AG04450 (cell line): ENCODE data around the gene MED12L. TPM values are rescaled to one million over a fixed set of nuclear protein-coding genes. Genes with fewer than 3 reads are reported as not detected.

ENCODE experiments used
- CTCF ChIA-PET: fragments of 300-600, 350-600 bp; formaldehyde crosslinking; extraction: SDS; loops from one replicate; lab custom pipeline; 2022; ENCODE audit warnings: antibody characterized with exemption, inconsistent platforms; lab: Charles Lee
- POLR2A ChIA-PET: fragments of 350-600 bp; formaldehyde crosslinking; extraction: SDS; loops from one replicate; lab custom pipeline; 2021; ENCODE audit warnings: antibody characterized with exemption, inconsistent platforms; lab: Yijun Ruan, JAX
- DNase-seq: peaks from one replicate; pipeline ENCODE4 v3.0.0-alpha.2; 2011; ENCODE audit warnings: low read depth, low spot score
- H3K27ac ChIP-seq: one replicate; pipeline ENCODE4 v1.5.1; 2012; ENCODE audit warnings: low read depth, low read length, control low read depth
- H3K27me3 ChIP-seq: one replicate; pipeline ENCODE4 v1.6.0; 2012; ENCODE audit warnings: low read length; ENCODE audit not compliant: control insufficient read depth, insufficient read depth
- H3K4me3 ChIP-seq: 2 replicates; pipeline ENCODE4 v1.5.1; 2011; ENCODE audit warnings: mild to moderate bottlenecking, low read depth, low read length, control low read depth
- H3K9me3 ChIP-seq: 2 replicates; pipeline ENCODE4 v1.5.1; 2012; ENCODE audit warnings: low read length; ENCODE audit not compliant: control insufficient read depth, insufficient read depth
- polyA plus RNA-seq: library from polyadenylated mRNA; depleted of rRNA; stranded (reverse); fragments of >200 nt; gene quantifications from 2 replicates; pipeline ENCODE4 v1.2.3, GENCODE V29; 2011
- TF ChIP-seq, protein P1 (sequence below): IDR thresholded peaks from 2 replicates; pipeline ENCODE4 v1.5.1; 2011; ENCODE audit warnings: low read depth, low read length, control low read depth, inconsistent platforms

The MED12L gene
- polyA plus RNA-seq, 1 experiment = 0.26 TPM

- Histone ChIP-seq H3K9me3 (no peaks in the 10 kb centered on the region), H3K27ac (no peak overlapping the region), H3K4me3 (no peak overlapping the region), H3K27me3 (peaks cover under 1% of the 10 kb centered on the region)
- DNase-seq = peak; percentile 3
- CTCF ChIA-PET = interaction anchor here (0.7 to 4.4 kb wide), 4 partner anchors 20 to 95 kb away, joined by 3 to 20 read pairs (median 3); no protein-coding TSS in a partner anchor
- TF ChIP-seq, protein P1, sequence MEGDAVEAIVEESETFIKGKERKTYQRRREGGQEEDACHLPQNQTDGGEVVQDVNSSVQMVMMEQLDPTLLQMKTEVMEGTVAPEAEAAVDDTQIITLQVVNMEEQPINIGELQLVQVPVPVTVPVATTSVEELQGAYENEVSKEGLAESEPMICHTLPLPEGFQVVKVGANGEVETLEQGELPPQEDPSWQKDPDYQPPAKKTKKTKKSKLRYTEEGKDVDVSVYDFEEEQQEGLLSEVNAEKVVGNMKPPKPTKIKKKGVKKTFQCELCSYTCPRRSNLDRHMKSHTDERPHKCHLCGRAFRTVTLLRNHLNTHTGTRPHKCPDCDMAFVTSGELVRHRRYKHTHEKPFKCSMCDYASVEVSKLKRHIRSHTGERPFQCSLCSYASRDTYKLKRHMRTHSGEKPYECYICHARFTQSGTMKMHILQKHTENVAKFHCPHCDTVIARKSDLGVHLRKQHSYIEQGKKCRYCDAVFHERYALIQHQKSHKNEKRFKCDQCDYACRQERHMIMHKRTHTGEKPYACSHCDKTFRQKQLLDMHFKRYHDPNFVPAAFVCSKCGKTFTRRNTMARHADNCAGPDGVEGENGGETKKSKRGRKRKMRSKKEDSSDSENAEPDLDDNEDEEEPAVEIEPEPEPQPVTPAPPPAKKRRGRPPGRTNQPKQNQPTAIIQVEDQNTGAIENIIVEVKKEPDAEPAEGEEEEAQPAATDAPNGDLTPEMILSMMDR = no peak
- POLR2A ChIA-PET = no interaction called here
Observed at GRCh38 chr3:151262871-151263525, 177.5 kb downstream of the MED12L start.

DNA sequence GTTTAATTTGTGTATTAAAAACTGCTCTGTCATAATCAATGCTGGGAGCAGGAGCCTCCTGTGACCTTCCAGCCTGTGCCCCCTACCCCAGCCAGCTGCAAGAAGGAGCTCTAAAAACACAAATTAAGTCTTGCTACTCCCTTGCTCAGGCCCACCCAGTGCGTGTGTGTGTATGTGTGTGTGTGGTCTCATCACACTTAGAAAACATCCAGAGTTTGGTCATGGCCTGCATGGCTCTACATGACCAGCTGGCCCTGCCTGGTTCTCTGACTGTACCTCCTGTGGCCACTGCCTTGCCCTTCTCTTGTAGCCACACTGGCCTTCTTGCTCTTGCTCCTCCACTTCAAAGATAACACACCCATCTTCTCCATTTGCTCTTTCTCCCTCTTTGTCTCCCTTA, 179.1 kb downstream of the MED12L start:
- Histone ChIP-seq H3K9me3 (no peaks in the 10 kb centered on the region), H3K4me3 (no peak overlapping the region), H3K27ac (no peak overlapping the region), H3K27me3 (no peaks in the 10 kb centered on the region)
- DNase-seq = no peak
- ChIA-PET CTCF (interaction anchor here (4.4 kb wide), 1 partner anchor 37 kb away, joined by 20 read pairs; no protein-coding TSS in a partner anchor), POLR2A (no interaction called here)
- TF ChIP-seq, protein P1 = no peak

DNA sequence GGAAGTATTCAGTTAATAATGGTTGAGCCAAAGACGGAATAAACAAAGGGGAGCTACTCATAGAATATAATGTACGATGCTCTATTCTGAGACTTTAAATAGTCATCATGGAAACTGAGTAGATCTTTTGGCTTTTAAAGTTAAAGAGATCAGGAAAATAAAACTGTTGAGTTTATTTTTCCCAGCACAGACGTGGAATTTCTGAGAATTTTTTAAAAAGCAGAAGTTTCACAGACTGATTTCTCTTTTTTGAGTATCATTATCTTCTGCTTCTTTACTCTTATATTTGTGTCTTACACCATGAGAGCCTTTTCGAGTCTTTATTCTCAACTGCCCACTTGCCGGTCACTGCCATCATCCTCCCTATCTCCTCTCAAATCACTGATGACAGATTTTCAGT, 179.7 kb downstream of the MED12L start:
- Histone ChIP-seq H3K27ac (no peak overlapping the region), H3K9me3 (no peaks in the 10 kb centered on the region), H3K4me3 (no peak overlapping the region), H3K27me3 (no peaks in the 10 kb centered on the region)
- ChIA-PET CTCF (interaction anchor here (4.4 kb wide), 1 partner anchor 37 kb away, joined by 20 read pairs; no protein-coding TSS in a partner anchor), POLR2A (no interaction called here)
- TF ChIP-seq, protein P1 = no peak
- DNase-seq = no peak

DNA sequence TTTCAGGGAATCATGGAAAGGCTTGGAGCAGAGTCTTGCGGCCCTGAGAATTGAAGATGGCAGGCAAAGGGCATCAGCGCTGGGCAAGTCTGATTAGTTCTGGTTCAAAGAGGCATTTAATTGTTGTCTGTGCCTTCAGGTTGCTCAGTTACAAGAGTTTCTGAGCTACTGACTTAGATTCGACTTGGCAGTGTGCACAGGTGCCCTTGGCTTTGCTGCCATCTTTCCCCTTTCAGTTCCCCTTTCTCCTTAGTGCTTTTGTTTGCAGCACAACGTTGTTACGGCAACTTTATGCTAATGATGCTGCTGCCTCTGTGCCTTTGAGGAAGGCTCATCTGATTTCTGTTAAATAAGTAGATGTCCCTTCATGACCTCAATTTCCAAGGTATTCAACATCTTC, 180.4 kb downstream of the MED12L start:
- Histone ChIP-seq H3K4me3 (no peak overlapping the region), H3K9me3 (no peaks in the 10 kb centered on the region), H3K27ac (no peak overlapping the region), H3K27me3 (no peaks in the 10 kb centered on the region)
- TF ChIP-seq, protein P1 = no peak
- CTCF ChIA-PET = interaction anchor here (4.4 kb wide), 1 partner anchor 38 kb away, joined by 20 read pairs; no protein-coding TSS in a partner anchor
- POLR2A ChIA-PET = no interaction called here
- DNase-seq = no peak

DNA sequence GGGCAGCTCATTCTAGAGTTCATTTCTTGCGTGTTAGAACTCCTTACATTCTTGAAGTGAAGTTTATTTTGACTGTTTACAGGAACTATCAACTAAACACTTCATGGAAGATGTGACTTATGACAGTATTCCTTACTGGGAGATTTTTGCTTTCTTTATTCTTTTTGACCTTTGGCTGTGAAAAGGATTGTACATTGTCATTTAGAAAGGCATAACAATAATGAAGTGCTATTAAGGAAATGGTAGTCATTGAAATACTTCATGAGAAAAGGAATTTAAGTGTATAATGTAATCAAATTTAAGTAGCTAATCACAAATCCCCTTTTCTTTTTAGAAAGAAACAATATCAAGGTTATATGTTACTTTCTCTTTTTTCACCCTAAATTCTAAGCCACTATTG, 181.6 kb downstream of the MED12L start:
- TF ChIP-seq, protein P1 = no peak
- CTCF ChIA-PET = interaction anchor here (0.8 to 2.7 kb wide), 5 partner anchors 10 to 121 kb away, joined by 3 to 14 read pairs (median 13); no protein-coding TSS in a partner anchor
- H3K4me3 ChIP-seq = no peak overlapping the region
- POLR2A ChIA-PET = no interaction called here
- H3K9me3 ChIP-seq = no peaks in the 10 kb centered on the region
- no peak overlapping the region for H3K27ac ChIP-seq
- no peak for DNase-seq
- no peaks in the 10 kb centered on the region for H3K27me3 ChIP-seq
